ENCODE measurements around the gene PTH2. TPM values are rescaled to one million over a fixed set of nuclear protein-coding genes. Genes with fewer than 3 reads are reported as not detected.

PTH2 gene
- not detected for total RNA-seq

GRCh38 chr19:49423071-49423984 lies at the start of gene PTH2:
Gene PTH2, minus strand, starts transcription at chr19:49423441. Its CDS starts 102 bp downstream, at chr19:49423339.
- no peak within 1 kb of the TSS for H3K27ac ChIP-seq
- no peaks in the 10 kb centered on the region for H3K36me3 ChIP-seq
- WGBS, 2 donors: 9 to 10% methylated on average over 25 to 29 of the region's 42 CpGs
- no peak for DNase-seq
- intact Hi-C loops (cut with DNase I): no loop called here
- H3K4me3 ChIP-seq (replicated peaks in 1 of 3): no peak within 1 kb of the TSS
- H3K9me3 ChIP-seq: no peaks in the 10 kb centered on the region
- H3K27me3 ChIP-seq: peaks cover 52% of the 10 kb centered on the region
- peaks cover 7 to 29% of the 10 kb centered on the region in 2 donors for H3K4me1 ChIP-seq
- TF ChIP-seq CTCF (IDR thresholded peaks at IDR 0.05) (no peak), POLR2A (IDR thresholded peaks at IDR 0.05) (no peak)

GRCh38 chr19:49472936-49473335 lies 49.7 kb upstream of the PTH2 start:
- no peaks in the 10 kb centered on the region for H3K27me3 ChIP-seq
- H3K4me3 ChIP-seq (replicated peaks in 1 of 3): no peak overlapping the region
- H3K27ac ChIP-seq: no peak overlapping the region
- no peaks in the 10 kb centered on the region for H3K36me3 ChIP-seq
- no peaks in the 10 kb centered on the region for H3K9me3 ChIP-seq
- intact Hi-C loops (cut with DNase I): no loop called here
- DNase-seq: no peak
- 85 to 87% methylated on average over 9 of the region's 9 CpGs for WGBS, 2 donors
- no peak for TF ChIP-seq POLR2A (IDR thresholded peaks at IDR 0.05)
- TF ChIP-seq CTCF (IDR thresholded peaks at IDR 0.05): no peak
- H3K4me1 ChIP-seq: peaks cover 4 to 8% of the 10 kb centered on the region in 2 donors

GRCh38 chr19:49470615-49470978 lies 47.4 kb upstream of the PTH2 start:
- H3K27me3 ChIP-seq: no peaks in the 10 kb centered on the region
- peaks cover 0 to 3% of the 10 kb centered on the region in 2 donors for H3K36me3 ChIP-seq
- no peak overlapping the region for H3K27ac ChIP-seq
- DNase-seq: no peak
- H3K4me3 ChIP-seq (replicated peaks in 1 of 3): no peak overlapping the region
- H3K9me3 ChIP-seq: no peaks in the 10 kb centered on the region
- TF ChIP-seq CTCF (IDR thresholded peaks at IDR 0.05): no peak
- no peak for TF ChIP-seq POLR2A (IDR thresholded peaks at IDR 0.05)
- 70 to 77% methylated on average over 8 of the region's 8 CpGs for WGBS, 2 donors
- peaks cover 4 to 8% of the 10 kb centered on the region in 2 donors for H3K4me1 ChIP-seq
- intact Hi-C loops (cut with DNase I): no loop called here

GRCh38 chr19:49469828-49470614 lies 46.8 kb upstream of the PTH2 start:
- WGBS, 2 donors: 86% methylated on average over 14 to 21 of the region's 25 CpGs
- no peak overlapping the region for H3K27ac ChIP-seq
- no peak for DNase-seq
- H3K36me3 ChIP-seq: peaks cover 0 to 3% of the 10 kb centered on the region in 2 donors
- TF ChIP-seq POLR2A (IDR thresholded peaks at IDR 0.05) (no peak), CTCF (IDR thresholded peaks at IDR 0.05) (no peak)
- H3K4me3 ChIP-seq (replicated peaks in 1 of 3): no peak overlapping the region
- intact Hi-C loops (cut with DNase I): no loop called here
- no peaks in the 10 kb centered on the region for H3K27me3 ChIP-seq
- H3K4me1 ChIP-seq: peaks cover 4 to 8% of the 10 kb centered on the region in 2 donors
- H3K9me3 ChIP-seq: no peaks in the 10 kb centered on the region

All from thyroid gland (tissue), 4 donors.